A549 treated with AZD2906 at 1 μM for 4 hours (cell line): ENCODE data around the gene UBAP2L. TPM values are rescaled to one million over a fixed set of nuclear protein-coding genes. Genes with fewer than 3 reads are reported as not detected.

Experiments
- total RNA-seq: library from RNA; stranded (reverse); fragments of 200-300 nt; extraction: Qiagen RNA extraction; gene quantifications from 5 replicates; pipeline ENCODE4 v1.2.3, GENCODE V29; 2022

The UBAP2L gene, protein sequence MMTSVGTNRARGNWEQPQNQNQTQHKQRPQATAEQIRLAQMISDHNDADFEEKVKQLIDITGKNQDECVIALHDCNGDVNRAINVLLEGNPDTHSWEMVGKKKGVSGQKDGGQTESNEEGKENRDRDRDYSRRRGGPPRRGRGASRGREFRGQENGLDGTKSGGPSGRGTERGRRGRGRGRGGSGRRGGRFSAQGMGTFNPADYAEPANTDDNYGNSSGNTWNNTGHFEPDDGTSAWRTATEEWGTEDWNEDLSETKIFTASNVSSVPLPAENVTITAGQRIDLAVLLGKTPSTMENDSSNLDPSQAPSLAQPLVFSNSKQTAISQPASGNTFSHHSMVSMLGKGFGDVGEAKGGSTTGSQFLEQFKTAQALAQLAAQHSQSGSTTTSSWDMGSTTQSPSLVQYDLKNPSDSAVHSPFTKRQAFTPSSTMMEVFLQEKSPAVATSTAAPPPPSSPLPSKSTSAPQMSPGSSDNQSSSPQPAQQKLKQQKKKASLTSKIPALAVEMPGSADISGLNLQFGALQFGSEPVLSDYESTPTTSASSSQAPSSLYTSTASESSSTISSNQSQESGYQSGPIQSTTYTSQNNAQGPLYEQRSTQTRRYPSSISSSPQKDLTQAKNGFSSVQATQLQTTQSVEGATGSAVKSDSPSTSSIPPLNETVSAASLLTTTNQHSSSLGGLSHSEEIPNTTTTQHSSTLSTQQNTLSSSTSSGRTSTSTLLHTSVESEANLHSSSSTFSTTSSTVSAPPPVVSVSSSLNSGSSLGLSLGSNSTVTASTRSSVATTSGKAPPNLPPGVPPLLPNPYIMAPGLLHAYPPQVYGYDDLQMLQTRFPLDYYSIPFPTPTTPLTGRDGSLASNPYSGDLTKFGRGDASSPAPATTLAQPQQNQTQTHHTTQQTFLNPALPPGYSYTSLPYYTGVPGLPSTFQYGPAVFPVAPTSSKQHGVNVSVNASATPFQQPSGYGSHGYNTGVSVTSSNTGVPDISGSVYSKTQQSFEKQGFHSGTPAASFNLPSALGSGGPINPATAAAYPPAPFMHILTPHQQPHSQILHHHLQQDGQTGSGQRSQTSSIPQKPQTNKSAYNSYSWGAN
- 102 to 107 TPM (median 105 TPM) in 5 replicates for total RNA-seq

GRCh38 chr1:154220071-154220969 lies at the start of gene UBAP2L:
UBAP2L (plus strand) TSS chr1:154220955; CDS start chr1:154225124, 4,169 bp downstream.

GRCh38 chr1:154191990-154192461 lies 28.7 kb upstream of the UBAP2L start, which contains the start of gene TPM3:
TPM3 (minus strand) TSS chr1:154192100; CDS start chr1:154192018, 82 bp downstream.

GRCh38 chr1:154206196-154206595 lies 14.6 kb upstream of the UBAP2L start, which contains the start of gene CFAP141:
CFAP141 (minus strand) TSS chr1:154206333; CDS start chr1:154206307, 26 bp downstream.

GRCh38 chr1:154272217-154272998 lies 51.7 kb downstream of the UBAP2L start, which contains the start of gene HAX1:
HAX1 (plus strand) TSS chr1:154272629; CDS start chr1:154272724, 95 bp downstream.

Other genes with a start within 250 kb of the UBAP2L start
- gene JTB, start 243.3 kb upstream of the UBAP2L start, total RNA-seq = 103 to 161 TPM (median 144 TPM) in 5 replicates
- gene RAB13, start 234.6 kb upstream of the UBAP2L start, total RNA-seq = 128 to 149 TPM (median 134 TPM) in 5 replicates
- 4,364 to 6,762 TPM (median 4,498 TPM) in 5 replicates for gene RPS27, start 230.2 kb upstream of the UBAP2L start, total RNA-seq
- gene NUP210L, start 65.9 kb upstream of the UBAP2L start, total RNA-seq = not detected in 5 replicates
- gene TPM3, start 28.9 kb upstream of the UBAP2L start, total RNA-seq = 457 to 634 TPM (median 478 TPM) in 5 replicates
- 0.37 TPM in 1 of 5 replicates, not detected in the others for gene CFAP141, start 14.6 kb upstream of the UBAP2L start, total RNA-seq
- 90.6 to 108 TPM (median 94.6 TPM) in 5 replicates for gene HAX1, start 51.7 kb downstream of the UBAP2L start, total RNA-seq
- not detected in 5 replicates for gene AQP10, start 100.1 kb downstream of the UBAP2L start, total RNA-seq
- gene ATP8B2, start 104.6 kb downstream of the UBAP2L start, total RNA-seq = 30.7 to 36.3 TPM (median 35.6 TPM) in 5 replicates
- 22.3 to 28.8 TPM (median 23.7 TPM) in 5 replicates for gene IL6R, start 184.4 kb downstream of the UBAP2L start, total RNA-seq